Left renal cortex interstitium (tissue), 4 donors: ENCODE measurements around the gene DHX34. TPM values are rescaled to one million over a fixed set of nuclear protein-coding genes. Genes with fewer than 3 reads are reported as not detected.
"Not testable (repeated sequence)": the region's sequence is repeated elsewhere in the genome, so short reads cannot be mapped to it uniquely, and the experiment has no call there.

Experiments
- DNase-seq, 4 donors: peaks; one replicate each; pipeline ENCODE4 v3.0.0-alpha.2; 2013; ENCODE audit warnings: low read depth in 4 of 4, low spot score in 2 of 4, missing footprints in 1 of 4
- polyA plus RNA-seq, 4 donors: library from polyadenylated mRNA; unstranded; fragments of 120-200 nt; gene quantifications; one replicate each; pipeline ENCODE4 v1.2.1, GENCODE V29; 2013; ENCODE audit not compliant: insufficient read length in 4 of 4

DHX34 gene
- 10 to 100 TPM in 3 of 4 donors, 1 to 10 TPM in 1; 9.6 to 21.9 (median 16.0) TPM for polyA plus RNA-seq

GRCh38 chr19:47348819-47349795, at the start of gene DHX34:
DHX34 (plus strand) TSS chr19:47349315; CDS start chr19:47353031, 3,716 bp downstream.
- peak; percentile 91 to 98 (median 94) for DNase-seq

DNA sequence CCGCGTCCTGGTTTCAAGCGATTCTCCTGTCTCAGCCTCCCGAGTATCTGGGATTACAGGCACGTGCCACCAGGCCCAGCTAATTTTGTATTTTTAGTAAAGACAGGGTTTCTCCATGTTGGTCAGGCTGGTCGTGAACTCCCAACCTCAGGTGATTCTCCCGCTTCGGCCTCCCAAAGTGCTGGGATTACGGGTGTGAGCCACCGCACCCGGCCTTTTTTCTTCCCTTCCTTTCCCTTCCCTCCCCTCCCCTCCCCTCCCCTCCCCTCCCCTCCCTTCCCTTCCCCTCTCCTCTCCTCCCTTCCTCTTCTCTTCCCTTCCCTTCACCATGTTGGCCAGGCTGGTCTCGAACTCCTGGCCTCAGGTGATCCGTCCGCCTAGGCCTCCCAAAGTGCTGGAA, 48.2 kb upstream of the DHX34 start:
- DNase-seq, result not testable (repeated sequence)

DNA sequence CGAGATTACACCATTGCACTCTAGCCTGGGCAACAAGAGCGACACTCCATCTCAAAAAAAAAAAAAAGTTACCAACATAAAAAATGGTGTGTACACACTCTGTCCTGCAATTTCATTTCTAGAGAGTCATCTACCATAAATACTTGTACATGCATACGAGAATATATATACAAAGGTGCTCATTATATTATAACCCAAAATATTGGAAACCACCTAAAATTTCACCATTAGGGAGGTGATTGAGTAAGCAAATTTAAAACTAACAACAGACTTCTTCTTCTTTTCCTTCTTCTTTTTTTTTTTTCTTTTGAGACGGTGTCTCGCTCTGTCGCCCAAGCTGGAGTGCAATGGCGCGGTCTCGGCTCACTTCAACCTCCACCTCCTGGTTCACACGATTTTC, 46.9 kb upstream of the DHX34 start:
- DNase-seq, result no peak

- DNase-seq, result no peak
These were observed 45.1 kb upstream of the DHX34 start for GRCh38 chr19:47303966-47304365.

DNA sequence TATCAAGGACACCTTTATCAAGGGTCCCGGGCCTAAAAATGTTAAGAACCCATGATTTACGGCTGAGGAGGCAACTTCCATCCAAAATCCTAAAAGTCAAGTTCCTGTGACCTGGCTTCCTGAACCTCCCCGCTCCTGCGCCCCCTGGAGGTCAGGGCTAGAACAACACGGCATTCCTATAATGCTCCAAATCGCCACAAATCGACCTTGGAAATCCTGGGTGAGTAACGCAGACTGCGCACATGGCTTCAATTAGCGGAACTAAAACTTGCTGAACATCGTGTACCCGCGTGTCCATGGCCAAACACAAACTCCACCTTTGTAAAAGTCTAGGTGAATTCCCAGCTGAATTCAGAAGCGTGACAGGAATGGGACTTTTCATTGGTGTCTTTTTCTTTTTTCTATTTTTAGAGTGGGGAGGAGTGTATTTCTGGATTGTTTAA, 43.8 kb upstream of the DHX34 start:
- peak in 1 of 4 donors; percentile 15 for DNase-seq

DNA sequence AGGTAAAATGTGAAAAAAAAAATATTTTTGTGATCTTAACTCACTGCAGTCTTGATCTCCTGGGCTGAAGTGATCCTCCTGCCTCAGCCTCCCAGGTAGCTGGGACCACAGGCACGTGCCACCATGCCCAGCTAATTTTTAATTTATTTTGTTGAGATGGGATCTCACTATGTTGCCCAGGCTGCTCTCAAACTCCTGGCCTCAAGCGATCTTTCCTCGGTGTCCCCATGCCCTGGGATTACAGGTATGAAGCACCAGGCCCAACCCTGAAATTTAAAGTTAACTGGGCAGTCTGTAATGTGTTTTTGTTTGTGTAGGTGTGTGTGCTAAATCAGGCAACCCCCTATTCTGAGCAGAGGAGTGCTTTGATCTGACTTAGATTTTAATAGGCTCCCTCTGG, 42.8 kb upstream of the DHX34 start:
- DNase-seq, result no peak

GRCh38 chr19:47309038-47309437, 40.1 kb upstream of the DHX34 start:
- no peak for DNase-seq

DNA sequence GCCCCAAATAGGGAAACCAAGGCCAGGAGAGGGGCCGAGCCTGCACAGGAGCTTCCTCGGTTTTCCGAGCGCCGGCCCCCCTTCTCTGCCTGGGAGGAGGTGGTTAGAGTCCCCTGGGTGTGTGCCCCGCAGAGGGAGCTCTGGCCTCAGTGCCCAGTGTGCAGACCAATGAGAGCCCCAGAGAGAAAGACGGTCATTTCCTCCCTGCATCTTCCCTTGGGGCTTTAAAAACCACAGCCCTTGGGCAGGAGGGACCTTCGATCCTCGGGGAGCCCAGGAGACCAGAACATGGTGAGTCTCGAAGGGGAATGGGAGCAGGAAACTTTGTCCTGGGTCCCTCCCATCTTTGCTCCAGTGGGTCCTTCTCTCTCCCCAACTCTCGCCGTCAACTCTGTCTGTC, 39.5 kb upstream of the DHX34 start, which contains the start of gene C5AR1:
Gene C5AR1, plus strand, starts transcription at position 254 of the 400 bp plus-strand sequence. Its CDS starts 35 bp downstream, at position 289.
- DNase-seq, result no peak

- no peak for DNase-seq
These were observed 38.8 kb upstream of the DHX34 start for GRCh38 chr19:47310323-47310722.

DNA sequence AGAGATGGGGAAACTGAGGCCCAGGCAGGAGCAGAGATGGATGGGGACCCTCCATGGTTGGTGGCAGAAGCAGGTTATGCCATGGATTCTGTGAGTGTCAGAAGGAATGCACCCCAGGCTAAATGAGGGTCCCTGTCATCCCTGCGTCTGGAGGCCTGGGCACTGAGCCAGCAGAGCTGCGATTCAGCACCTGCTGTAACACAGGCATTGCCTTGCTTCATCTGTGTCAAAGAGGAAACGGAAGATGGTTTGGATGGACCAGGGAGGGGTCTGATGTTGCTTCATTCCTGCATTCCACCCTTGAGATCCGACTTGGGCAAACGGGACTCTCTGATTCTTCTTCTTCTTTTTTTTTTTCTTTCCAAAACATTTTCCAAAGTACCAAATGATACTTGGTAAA, 38.3 kb upstream of the DHX34 start:
- DNase-seq, result no peak

DNA sequence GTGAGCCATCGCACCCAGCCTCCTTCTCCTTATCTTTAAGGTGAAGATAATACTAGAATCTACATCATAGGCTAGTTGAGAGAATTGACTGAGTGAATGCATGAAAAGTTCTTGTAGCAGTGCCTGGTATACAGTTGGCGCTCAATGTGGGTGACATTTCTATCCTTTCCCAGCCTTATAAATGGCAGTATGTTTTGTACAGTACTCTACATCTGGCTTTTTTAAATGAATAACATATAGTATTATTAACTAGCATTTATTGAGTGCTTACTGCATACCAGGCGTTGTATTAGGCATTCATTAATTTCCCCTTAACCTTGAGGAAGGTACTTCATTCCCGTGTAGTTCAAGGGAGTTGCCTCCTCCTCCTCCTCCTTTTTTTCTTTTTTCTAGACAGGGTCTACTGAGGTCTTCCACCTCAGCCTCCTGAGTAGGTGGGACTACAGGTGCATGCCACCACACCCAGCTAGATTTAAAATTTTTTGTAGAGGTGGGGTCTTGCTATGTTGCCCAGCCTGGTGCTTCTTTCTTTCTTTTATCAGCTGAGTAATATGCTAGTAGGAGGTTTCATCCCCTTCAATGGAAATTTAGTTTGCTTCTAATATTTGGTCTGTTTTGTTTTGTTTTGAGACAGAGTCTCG, 36.6 kb upstream of the DHX34 start:
- no peak for DNase-seq

- no peak for DNase-seq
These were observed 35.3 kb upstream of the DHX34 start for GRCh38 chr19:47313754-47314295.

- DNase-seq, result no peak
These were observed 33.8 kb upstream of the DHX34 start for GRCh38 chr19:47315125-47315821.

- no peak for DNase-seq
These were observed 32.6 kb upstream of the DHX34 start for GRCh38 chr19:47316513-47316912.

- DNase-seq, result no peak
These were observed 28.9 kb upstream of the DHX34 start for GRCh38 chr19:47319923-47320871.

DNA sequence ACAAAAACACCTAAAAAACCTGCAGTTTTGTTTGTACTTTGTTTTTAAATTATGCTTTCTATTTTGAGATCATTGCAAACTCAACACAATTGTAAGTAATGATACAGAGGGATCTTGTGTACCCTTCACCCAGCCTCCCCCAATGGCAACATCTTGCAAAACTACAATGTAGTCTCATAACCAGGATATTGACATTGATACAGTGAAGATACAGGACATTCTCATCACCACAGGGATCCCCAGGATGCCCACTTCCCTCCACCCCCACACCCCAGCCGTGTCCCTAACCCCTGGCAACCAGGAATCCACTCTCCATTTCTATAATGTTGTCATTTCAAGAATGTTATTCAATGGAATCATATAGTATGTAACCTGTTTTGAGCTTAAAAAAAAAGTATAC, 27.5 kb upstream of the DHX34 start:
- DNase-seq, result no peak

DNA sequence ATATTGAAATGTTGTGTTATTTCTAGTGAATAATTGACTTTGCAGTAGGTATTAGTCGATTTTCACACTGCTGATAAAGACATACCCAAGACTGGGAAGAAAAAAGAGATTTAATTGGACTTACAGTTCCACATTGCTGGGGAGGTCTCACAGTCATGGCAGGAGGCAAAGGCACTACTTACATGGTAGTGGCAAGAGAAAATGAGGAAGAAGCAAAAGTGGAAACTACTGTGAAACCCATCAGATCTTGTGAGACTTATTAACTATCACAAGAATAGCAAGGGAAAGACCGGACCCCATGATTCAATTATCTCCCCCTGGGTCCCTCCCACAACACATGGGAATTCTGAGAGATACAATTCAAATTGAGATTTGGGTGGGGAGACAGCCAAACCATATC, 27.1 kb upstream of the DHX34 start:
- DNase-seq, result no peak

GRCh38 chr19:47323409-47323808, 25.7 kb upstream of the DHX34 start:
- DNase-seq, result no peak

- DNase-seq, result no peak
These were observed 25.2 kb upstream of the DHX34 start for GRCh38 chr19:47323872-47324271.
